AG09309 (cell line): ENCODE data around the gene DNAJC4.
A peak's percentile ranks its signal among the peaks of the same experiment; 100 is the strongest.

ENCODE experiments used
- DNase-seq: peaks from one replicate; pipeline ENCODE4 v3.0.0-alpha.2; 2010; ENCODE audit warnings: low read depth
- H3K4me3 ChIP-seq: 2 replicates; pipeline ENCODE4 v1.5.1; 2011; ENCODE audit warnings: mild to moderate bottlenecking, low read depth, low read length, moderate library complexity; ENCODE audit not compliant: control insufficient read depth
- CTCF ChIP-seq: IDR thresholded peaks from 2 replicates; pipeline ENCODE4 v1.5.1; 2011; ENCODE audit warnings: mild to moderate bottlenecking, low read depth, low read length, inconsistent platforms; ENCODE audit not compliant: insufficient read depth, control insufficient read depth; ENCODE audit errors: missing control alignments

Gene DNAJC4

GRCh38 chr11:64185693-64186491 is 44.5 kb upstream of the DNAJC4 start, which contains the start of gene STIP1:
STIP1 (plus strand) TSS chr11:64186171; CDS start chr11:64186262, 91 bp downstream.
- H3K4me3 ChIP-seq: peak within 1 kb of the TSS; percentile 79

GRCh38 chr11:64186492-64187165 is 43.7 kb upstream of the DNAJC4 start:
- H3K4me3 ChIP-seq: no peak overlapping the region
- DNase-seq: no peak
- no peak for TF ChIP-seq CTCF

More at GRCh38 chr11:64185693-64186491, 44.5 kb upstream of the DNAJC4 start, which contains the start of gene STIP1:
- peak; percentile 61 for TF ChIP-seq CTCF
- peak; percentile 100 for DNase-seq

DNA sequence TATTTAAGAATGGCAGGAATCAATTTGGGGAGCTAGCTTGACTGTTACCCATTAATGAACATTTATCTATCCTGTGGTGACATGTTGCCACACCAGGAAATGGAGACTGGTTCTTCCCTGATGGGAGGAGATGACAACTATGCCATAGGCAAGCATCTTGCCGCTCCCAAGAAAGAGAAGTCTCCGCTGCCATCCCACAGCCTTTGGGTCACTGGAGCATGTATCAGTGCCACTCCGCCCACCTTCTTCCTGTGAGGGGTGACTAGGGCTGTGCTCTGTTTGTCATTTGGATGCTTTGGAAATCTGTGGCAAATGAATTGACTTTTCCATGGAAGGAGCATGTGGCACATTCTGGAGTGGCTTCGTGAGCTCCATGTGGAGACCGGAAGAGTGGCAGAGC is 37.9 kb upstream of the DNAJC4 start:
- no peak for TF ChIP-seq CTCF
- DNase-seq: no peak
- no peak overlapping the region for H3K4me3 ChIP-seq

DNA sequence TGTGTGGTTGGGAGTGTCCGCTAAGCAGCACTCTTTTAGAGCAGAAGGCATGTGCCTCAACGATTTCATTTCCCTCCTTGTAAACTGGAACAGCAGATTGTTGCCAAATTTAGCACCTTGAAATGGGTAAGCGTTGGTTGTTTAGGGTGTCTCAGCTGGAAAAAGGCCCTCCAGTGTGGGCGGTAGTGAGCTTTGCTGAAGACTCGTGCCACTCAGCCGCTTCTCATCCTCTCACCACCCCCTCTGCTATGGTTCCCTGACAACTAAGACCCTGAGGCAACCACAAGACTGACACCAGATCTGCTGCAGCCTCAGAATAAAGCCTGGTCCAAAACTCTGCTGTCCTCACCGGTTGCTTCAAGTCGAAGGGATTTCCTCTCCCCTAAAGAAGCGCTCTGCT is 33.7 kb upstream of the DNAJC4 start:
- H3K4me3 ChIP-seq: no peak overlapping the region
- DNase-seq: no peak
- no peak for TF ChIP-seq CTCF

DNA sequence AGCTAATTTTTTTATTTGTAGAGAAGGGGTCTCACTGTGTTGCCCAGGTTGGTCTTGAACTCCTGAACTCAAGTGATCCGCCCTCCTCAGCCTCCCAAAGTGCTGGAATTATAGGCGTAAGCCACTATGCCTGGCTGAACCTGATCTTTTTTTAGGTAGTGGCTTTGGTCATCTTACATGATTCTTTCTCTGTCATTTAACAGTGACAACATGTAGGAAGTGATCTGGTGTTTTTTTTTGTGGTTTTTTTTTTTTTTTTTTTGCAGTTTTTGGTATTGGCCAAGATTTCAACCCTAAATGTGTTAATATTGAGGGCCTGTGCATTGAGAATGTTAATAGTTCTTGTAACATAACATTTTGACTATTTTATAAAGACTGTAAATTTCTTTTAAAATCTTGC is 31.8 kb upstream of the DNAJC4 start:
- no peak overlapping the region for H3K4me3 ChIP-seq
- DNase-seq: no peak
- TF ChIP-seq CTCF: no peak

DNA sequence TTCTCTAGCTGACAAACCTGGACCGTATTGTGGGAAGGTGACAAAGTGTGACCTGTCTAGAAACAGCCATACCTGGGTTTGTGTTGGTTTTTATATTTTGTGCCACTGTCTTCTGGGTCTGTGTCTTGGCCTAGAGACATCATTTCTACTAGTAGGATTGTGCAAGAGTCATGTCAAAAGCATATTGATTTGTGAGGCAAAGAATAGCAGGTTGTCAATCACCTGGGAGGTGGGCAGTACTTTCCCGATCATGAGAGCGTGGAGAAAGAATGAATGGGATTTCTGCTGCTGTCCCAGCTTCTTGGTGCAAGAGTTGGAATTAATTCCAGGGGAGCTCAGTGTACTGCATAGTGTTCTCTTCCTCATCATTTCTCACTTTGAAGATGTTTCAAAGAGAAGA is 28.8 kb upstream of the DNAJC4 start:
- TF ChIP-seq CTCF: no peak

More for the DNA sequence above, 28.8 kb upstream of the DNAJC4 start:
- no peak for DNase-seq
- H3K4me3 ChIP-seq: no peak overlapping the region
